SH-SY5Y (cell line): ENCODE measurements around the gene TULP4.

Experiments used
- GATA2 ChIP-seq: IDR thresholded peaks from 2 replicates; pipeline ENCODE4 v1.6.1; 2011; ENCODE audit warnings: mild to moderate bottlenecking, low read depth, low read length
- GATA3 ChIP-seq: IDR thresholded peaks from 2 replicates; pipeline ENCODE4 v1.6.1; 2011; ENCODE audit warnings: low read depth, mild to moderate bottlenecking, low read length, moderate library complexity

The TULP4 gene

GRCh38 chr6:158475344-158476302, 163.4 kb downstream of the TULP4 start:
- TF ChIP-seq GATA3 (no peak), GATA2 (no peak)

- no peak for TF ChIP-seq GATA2
- no peak for TF ChIP-seq GATA3
Observed at GRCh38 chr6:158476389-158476788, 164.1 kb downstream of the TULP4 start.

- TF ChIP-seq GATA2 (no peak), GATA3 (no peak)
Observed at GRCh38 chr6:158480989-158481388, 168.7 kb downstream of the TULP4 start.

GRCh38 chr6:158481690-158482473, 169.6 kb downstream of the TULP4 start:
- TF ChIP-seq GATA3 (no peak), GATA2 (no peak)

GRCh38 chr6:158485431-158485830, 173.2 kb downstream of the TULP4 start:
- no peak for TF ChIP-seq GATA3
- TF ChIP-seq GATA2, result no peak

GRCh38 chr6:158487495-158487894, 175.2 kb downstream of the TULP4 start:
- TF ChIP-seq GATA2 (no peak), GATA3 (no peak)

- TF ChIP-seq GATA3 (no peak), GATA2 (no peak)
Observed at GRCh38 chr6:158488065-158488464, 175.8 kb downstream of the TULP4 start.

GRCh38 chr6:158489441-158489840, 177.2 kb downstream of the TULP4 start:
- TF ChIP-seq GATA2 (no peak), GATA3 (no peak)

GRCh38 chr6:158492881-158493280, 180.6 kb downstream of the TULP4 start:
- TF ChIP-seq GATA2, result no peak
- no peak for TF ChIP-seq GATA3

GRCh38 chr6:158496700-158497099, 184.4 kb downstream of the TULP4 start:
- no peak for TF ChIP-seq GATA2
- TF ChIP-seq GATA3, result no peak

- TF ChIP-seq GATA3 (no peak), GATA2 (no peak)
Observed at GRCh38 chr6:158497620-158498019, 185.4 kb downstream of the TULP4 start.

GRCh38 chr6:158498362-158498761, 186.1 kb downstream of the TULP4 start:
- no peak for TF ChIP-seq GATA2
- no peak for TF ChIP-seq GATA3

- TF ChIP-seq GATA2 (no peak), GATA3 (no peak)
Observed at GRCh38 chr6:158499601-158500000, 187.3 kb downstream of the TULP4 start.

GRCh38 chr6:158500016-158500735, 187.9 kb downstream of the TULP4 start:
- no peak for TF ChIP-seq GATA3
- TF ChIP-seq GATA2, result no peak
